Neural cell (in vitro differentiated cells): ENCODE measurements around the gene MRPS15. TPM values are rescaled to one million over a fixed set of nuclear protein-coding genes. Genes with fewer than 3 reads are reported as not detected.

Source experiments
- H2AFZ ChIP-seq: fragments of 200-600, 300-800 bp; sonication (generic), shearing (Covaris generic); 2 replicates; pipeline ENCODE4 v1.6.0; 2014; ENCODE audit warnings: low read depth, mild to moderate bottlenecking, antibody characterized with exemption, low read length, moderate library complexity
- H3F3A ChIP-seq: fragments of 200-600 bp; shearing (Covaris generic); 2 replicates; pipeline ENCODE4 v1.6.1; 2016; ENCODE audit warnings: mild to moderate bottlenecking, moderate library complexity, mixed read lengths, antibody characterized with exemption, low read length; ENCODE audit not compliant: insufficient read depth, poor library complexity, severe bottlenecking
- H3K27ac ChIP-seq: fragments of 200-600, 300-800 bp; sonication (generic), shearing (Covaris generic); 2 replicates; pipeline ENCODE4 v1.5.1; 2014; ENCODE audit warnings: mild to moderate bottlenecking, low read length, moderate library complexity
- H3K27me3 ChIP-seq: fragments of 300-800, 200-600 bp; sonication (generic), shearing (Covaris generic); 2 replicates; pipeline ENCODE4 v1.6.0; 2014; ENCODE audit warnings: mild to moderate bottlenecking, low read depth, low read length, moderate library complexity; ENCODE audit not compliant: insufficient read depth
- H3K36me3 ChIP-seq: fragments of 300-800, 200-600 bp; sonication (generic), shearing (Covaris generic); 2 replicates; pipeline ENCODE4 v1.5.1; 2014; ENCODE audit warnings: mild to moderate bottlenecking, antibody characterized with exemption, low read length, moderate library complexity; ENCODE audit not compliant: insufficient read depth
- H3K4me2 ChIP-seq: fragments of 300-800, 200-600 bp; sonication (generic), shearing (Covaris generic); 2 replicates; pipeline ENCODE4 v1.6.0; 2014; ENCODE audit warnings: mild to moderate bottlenecking, low read length
- H3K4me3 ChIP-seq: fragments of 300-800, 200-600 bp; sonication (generic), shearing (Covaris generic); 2 replicates; pipeline ENCODE4 v1.5.1; 2014; ENCODE audit warnings: mild to moderate bottlenecking, low read length, moderate library complexity
- H3K79me2 ChIP-seq: fragments of 200-600 bp; shearing (Covaris generic); replicated peaks from 2 replicates; pipeline ENCODE4 v1.6.0; 2014; ENCODE audit warnings: mild to moderate bottlenecking, low read length, moderate library complexity; ENCODE audit not compliant: insufficient read depth
- H3K9ac ChIP-seq: fragments of 300-800, 200-600 bp; sonication (generic), shearing (Covaris generic); 2 replicates; pipeline ENCODE4 v1.6.1; 2016; ENCODE audit warnings: mild to moderate bottlenecking, low read length, mixed read lengths
- H3K9me2 ChIP-seq: fragments of 200-600 bp; shearing (Covaris generic); 2 replicates; pipeline ENCODE4 v1.6.1; 2016; ENCODE audit warnings: mild to moderate bottlenecking, low read length, mixed read lengths; ENCODE audit not compliant: insufficient read depth
- H3K9me3 ChIP-seq: fragments of 200-600, 300-800 bp; sonication (generic), shearing (Covaris generic); 2 replicates; pipeline ENCODE4 v1.6.1; 2016; ENCODE audit warnings: mild to moderate bottlenecking, mixed run types, low read length, moderate library complexity, mixed read lengths
- H4K20me1 ChIP-seq: fragments of 200-600 bp; shearing (Covaris generic); 2 replicates; pipeline ENCODE4 v1.6.1; 2016; ENCODE audit warnings: mild to moderate bottlenecking, mixed run types; ENCODE audit not compliant: insufficient read depth
- CTCF ChIP-seq: fragments of 450-650 bp; IDR thresholded peaks from 2 replicates; pipeline ENCODE4 v1.5.1; 2014; ENCODE audit warnings: antibody characterized with exemption, mild to moderate bottlenecking, moderate library complexity; ENCODE audit not compliant: poor library complexity, severe bottlenecking
- EP300 ChIP-seq: fragments of 450-650 bp; conservative IDR thresholded peaks from 2 replicates; pipeline ENCODE4 v1.6.1; 2014; ENCODE audit warnings: antibody characterized with exemption, mild to moderate bottlenecking, moderate library complexity; ENCODE audit not compliant: poor library complexity, severe bottlenecking
- EZH2 ChIP-seq: fragments of 200-600, 300-800 bp; shearing (Covaris generic), sonication (generic); IDR thresholded peaks from 2 replicates; pipeline ENCODE4 v1.6.1; 2014; ENCODE audit warnings: antibody characterized with exemption, low read length, borderline replicate concordance, mild to moderate bottlenecking; ENCODE audit not compliant: insufficient read depth, poor library complexity, severe bottlenecking
- MXI1 ChIP-seq: fragments of 450-650 bp; conservative IDR thresholded peaks from 2 replicates; pipeline ENCODE4 v1.6.1; 2014; ENCODE audit warnings: antibody characterized with exemption, mild to moderate bottlenecking; ENCODE audit not compliant: poor library complexity, severe bottlenecking
- POLR2AphosphoS5 ChIP-seq: IDR thresholded peaks from 2 replicates; pipeline ENCODE4 v1.6.1; 2012
- RAD21 ChIP-seq: fragments of 450-650 bp; conservative IDR thresholded peaks from 2 replicates; pipeline ENCODE4 v1.6.1; 2014; ENCODE audit warnings: antibody characterized with exemption, mild to moderate bottlenecking, moderate library complexity
- SMC3 ChIP-seq: fragments of 450-650 bp; conservative IDR thresholded peaks from 2 replicates; pipeline ENCODE4 v1.6.1; 2014; ENCODE audit warnings: antibody characterized with exemption, mild to moderate bottlenecking, moderate library complexity; ENCODE audit not compliant: poor library complexity
- TAF1 ChIP-seq: IDR thresholded peaks from 2 replicates; pipeline ENCODE4 v1.6.1; 2012; ENCODE audit warnings: low read depth
- polyA plus RNA-seq: library from polyadenylated mRNA; depleted of rRNA; stranded (reverse); fragments of >200 nt; gene quantifications from 2 replicates; pipeline ENCODE4 v1.2.3, GENCODE V29; 2014
- TF ChIP-seq, protein P1 (sequence below): IDR thresholded peaks from 2 replicates; pipeline ENCODE4 v1.6.1; 2012; ENCODE audit warnings: borderline replicate concordance

The MRPS15 gene
- polyA plus RNA-seq, 1 donor from 2014 or later: 65.6 TPM

GRCh38 chr1:36438715-36439114, 25.5 kb downstream of the MRPS15 start:
- H3K4me2 ChIP-seq: no peak overlapping the region
- no peak overlapping the region for H3K27ac ChIP-seq
- H3K4me3 ChIP-seq: no peak overlapping the region
- no peaks in the 10 kb centered on the region for H3K79me2 ChIP-seq
- no peaks in the 10 kb centered on the region for H3K36me3 ChIP-seq
- no peaks in the 10 kb centered on the region for H4K20me1 ChIP-seq
- H3K9ac ChIP-seq: no peak overlapping the region
- no peaks in the 10 kb centered on the region for H3K9me2 ChIP-seq
- no peaks in the 10 kb centered on the region for H3F3A ChIP-seq
- H3K27me3 ChIP-seq: no peaks in the 10 kb centered on the region
- H3K9me3 ChIP-seq: no peaks in the 10 kb centered on the region
- TF ChIP-seq CTCF: no peak
- TF ChIP-seq POLR2AphosphoS5: no peak
- TF ChIP-seq EP300: no peak
- TF ChIP-seq MXI1: no peak
- no peak for TF ChIP-seq RAD21
- no peak for TF ChIP-seq TAF1
- TF ChIP-seq, protein P1, sequence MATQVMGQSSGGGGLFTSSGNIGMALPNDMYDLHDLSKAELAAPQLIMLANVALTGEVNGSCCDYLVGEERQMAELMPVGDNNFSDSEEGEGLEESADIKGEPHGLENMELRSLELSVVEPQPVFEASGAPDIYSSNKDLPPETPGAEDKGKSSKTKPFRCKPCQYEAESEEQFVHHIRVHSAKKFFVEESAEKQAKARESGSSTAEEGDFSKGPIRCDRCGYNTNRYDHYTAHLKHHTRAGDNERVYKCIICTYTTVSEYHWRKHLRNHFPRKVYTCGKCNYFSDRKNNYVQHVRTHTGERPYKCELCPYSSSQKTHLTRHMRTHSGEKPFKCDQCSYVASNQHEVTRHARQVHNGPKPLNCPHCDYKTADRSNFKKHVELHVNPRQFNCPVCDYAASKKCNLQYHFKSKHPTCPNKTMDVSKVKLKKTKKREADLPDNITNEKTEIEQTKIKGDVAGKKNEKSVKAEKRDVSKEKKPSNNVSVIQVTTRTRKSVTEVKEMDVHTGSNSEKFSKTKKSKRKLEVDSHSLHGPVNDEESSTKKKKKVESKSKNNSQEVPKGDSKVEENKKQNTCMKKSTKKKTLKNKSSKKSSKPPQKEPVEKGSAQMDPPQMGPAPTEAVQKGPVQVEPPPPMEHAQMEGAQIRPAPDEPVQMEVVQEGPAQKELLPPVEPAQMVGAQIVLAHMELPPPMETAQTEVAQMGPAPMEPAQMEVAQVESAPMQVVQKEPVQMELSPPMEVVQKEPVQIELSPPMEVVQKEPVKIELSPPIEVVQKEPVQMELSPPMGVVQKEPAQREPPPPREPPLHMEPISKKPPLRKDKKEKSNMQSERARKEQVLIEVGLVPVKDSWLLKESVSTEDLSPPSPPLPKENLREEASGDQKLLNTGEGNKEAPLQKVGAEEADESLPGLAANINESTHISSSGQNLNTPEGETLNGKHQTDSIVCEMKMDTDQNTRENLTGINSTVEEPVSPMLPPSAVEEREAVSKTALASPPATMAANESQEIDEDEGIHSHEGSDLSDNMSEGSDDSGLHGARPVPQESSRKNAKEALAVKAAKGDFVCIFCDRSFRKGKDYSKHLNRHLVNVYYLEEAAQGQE: no peak
- TF ChIP-seq SMC3: no peak
- TF ChIP-seq EZH2: no peak
- H2AFZ ChIP-seq: no peak overlapping the region

DNA sequence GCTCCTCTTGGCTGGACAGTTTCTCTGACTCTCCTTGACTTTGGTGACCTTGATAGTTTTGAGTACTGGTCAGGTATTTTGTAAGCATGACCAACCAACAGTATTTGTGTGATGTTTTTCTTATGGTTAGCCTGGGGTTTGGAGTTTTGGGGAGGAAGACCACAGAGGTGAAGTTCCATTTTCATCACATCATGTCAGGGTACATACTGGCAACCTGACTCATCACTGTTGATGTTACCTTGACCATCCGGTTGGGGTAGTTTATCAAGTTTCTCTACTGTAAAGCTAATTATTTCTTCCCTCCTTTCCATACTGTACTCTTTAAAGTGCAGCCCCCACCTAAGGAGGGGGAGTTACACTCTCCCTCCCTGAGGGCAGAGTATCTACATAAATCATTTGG, 27.4 kb downstream of the MRPS15 start:
- no peak overlapping the region for H3K4me2 ChIP-seq
- H3K4me3 ChIP-seq: no peak overlapping the region
- TF ChIP-seq EZH2: no peak
- H3K9ac ChIP-seq: no peak overlapping the region
- no peak overlapping the region for H3K27ac ChIP-seq
- H3K27me3 ChIP-seq: no peaks in the 10 kb centered on the region
- H2AFZ ChIP-seq: no peak overlapping the region
- no peaks in the 10 kb centered on the region for H3K9me3 ChIP-seq
- no peaks in the 10 kb centered on the region for H3K36me3 ChIP-seq
- H4K20me1 ChIP-seq: no peaks in the 10 kb centered on the region
- no peaks in the 10 kb centered on the region for H3K9me2 ChIP-seq
- H3K79me2 ChIP-seq: no peaks in the 10 kb centered on the region
- no peaks in the 10 kb centered on the region for H3F3A ChIP-seq

DNA sequence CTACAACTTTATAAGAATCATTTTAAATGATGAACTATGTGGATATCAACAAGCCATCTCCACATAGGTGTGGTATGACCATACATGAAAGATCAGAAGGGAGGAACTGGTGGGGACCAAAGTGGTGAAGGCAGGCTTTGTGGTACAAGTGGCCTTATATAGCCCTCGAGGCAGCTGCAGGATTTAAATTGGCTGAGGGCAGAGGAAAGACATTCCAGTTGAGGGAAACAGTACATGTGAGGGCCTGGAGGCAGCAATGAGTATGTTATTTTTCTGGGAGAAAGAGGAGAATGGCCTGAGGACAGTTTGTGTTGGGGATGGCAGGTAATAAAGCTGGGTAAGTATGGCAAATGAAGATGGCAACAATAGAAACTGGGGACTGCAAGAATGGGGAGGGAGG, 31.1 kb downstream of the MRPS15 start:
- no peak for TF ChIP-seq TAF1
- TF ChIP-seq MXI1: no peak
- TF ChIP-seq, protein P1: no peak
- no peak for TF ChIP-seq CTCF
- no peak for TF ChIP-seq EZH2
- TF ChIP-seq SMC3: no peak
- no peak for TF ChIP-seq RAD21
- TF ChIP-seq POLR2AphosphoS5: no peak
- no peak for TF ChIP-seq EP300

More for the DNA sequence above, 31.1 kb downstream of the MRPS15 start:
- H4K20me1 ChIP-seq: no peaks in the 10 kb centered on the region
- H3K9me3 ChIP-seq: no peaks in the 10 kb centered on the region
- no peak overlapping the region for H3K9ac ChIP-seq
- no peaks in the 10 kb centered on the region for H3K9me2 ChIP-seq
- H3K4me2 ChIP-seq: no peak overlapping the region
- H2AFZ ChIP-seq: no peak overlapping the region
- no peak overlapping the region for H3K27ac ChIP-seq
- H3F3A ChIP-seq: no peaks in the 10 kb centered on the region
- H3K4me3 ChIP-seq: no peak overlapping the region
- H3K36me3 ChIP-seq: no peaks in the 10 kb centered on the region
- no peaks in the 10 kb centered on the region for H3K79me2 ChIP-seq
- no peaks in the 10 kb centered on the region for H3K27me3 ChIP-seq
